NT2/D1 (cell line): ENCODE results near the gene FAM174C.

Experiments
- SUZ12 ChIP-seq: IDR thresholded peaks from 2 replicates; pipeline ENCODE4 v1.6.1; 2011; ENCODE audit not compliant: insufficient read length, insufficient read depth; ENCODE audit errors: extremely low read depth
- YY1 ChIP-seq: IDR thresholded peaks from 2 replicates; pipeline ENCODE4 v1.6.1; 2011; ENCODE audit not compliant: insufficient read length, insufficient read depth

- TF ChIP-seq YY1 (no peak), SUZ12 (no peak)
Observed at GRCh38 chr19:1288226-1288612, 12.9 kb downstream of the FAM174C start.
